Measurements from ENCODE around the gene LRRC8D. TPM values are rescaled to one million over a fixed set of nuclear protein-coding genes. Genes with fewer than 3 reads are reported as not detected.

The LRRC8D gene
- total and polyA plus RNA-seq, 2 experiments from 2014 or later = 30.1 to 30.7 TPM

GRCh38 chr1:89881415-89882058 is 60.7 kb downstream of the LRRC8D start:
- no peaks in the 10 kb centered on the region for H4K20me1 ChIP-seq (ENCODE audit: insufficient read depth)
- no peaks in the 10 kb centered on the region for H3K9me2 ChIP-seq (ENCODE audit: insufficient read depth)
- no peaks in the 10 kb centered on the region for H3K36me3 ChIP-seq (ENCODE audit: low read depth)
- no peaks in the 10 kb centered on the region for H3K27me3 ChIP-seq (replicated peaks; ENCODE audit: insufficient read depth)
- no peak for TF ChIP-seq EZH2phosphoT487 (IDR thresholded peaks at IDR 0.05; ENCODE audit: insufficient read depth, low read depth)
- no peak for TF ChIP-seq EZH2 (IDR thresholded peaks at IDR 0.05; ENCODE audit: insufficient read depth, poor library complexity, severe bottlenecking)
- in situ Hi-C loops (cut with MboI) = no loop called here
- H3K79me2 ChIP-seq (ENCODE audit: insufficient read depth) = 0 out of 2 replicates have a peak, but pooled peaks cover 9% of the 10 kb centered on the region
- H2AFZ ChIP-seq = no peak overlapping the region
- DNase-seq = no peak
- H3K4me2 ChIP-seq (ENCODE audit: unreplicated experiment) = no peak overlapping the region
- WGBS, 2 experiments (ENCODE audit: low coverage in 1 of 2, low lambda C conversion rate in 2 of 2, missing lambda C conversion rate in 2 of 2) = 59 to 75% methylated on average over 1 of the region's 1 CpG
- H3F3A ChIP-seq (ENCODE audit: insufficient read depth) = peaks cover 26% of the 10 kb centered on the region
- H3K9ac ChIP-seq = no peak overlapping the region
- no peaks in the 10 kb centered on the region for H3K9me3 ChIP-seq (ENCODE audit: low read depth)
- peaks cover 29% of the 10 kb centered on the region for H3K4me1 ChIP-seq (ENCODE audit: insufficient read depth)
- no peak overlapping the region for H3K27ac ChIP-seq
- H3K4me3 ChIP-seq = no peak overlapping the region

- in situ Hi-C loops (cut with MboI) = no loop called here
- no peak overlapping the region for H3K9ac ChIP-seq
- H4K20me1 ChIP-seq (ENCODE audit: insufficient read depth) = no peaks in the 10 kb centered on the region
- H3K27ac ChIP-seq = no peak overlapping the region
- peaks cover 32% of the 10 kb centered on the region for H3F3A ChIP-seq (ENCODE audit: insufficient read depth)
- H2AFZ ChIP-seq = no peak overlapping the region
- TF ChIP-seq EZH2phosphoT487 (IDR thresholded peaks at IDR 0.05; ENCODE audit: insufficient read depth, low read depth) (no peak), EZH2 (IDR thresholded peaks at IDR 0.05; ENCODE audit: insufficient read depth, poor library complexity, severe bottlenecking) (no peak)
- no peak overlapping the region for H3K4me3 ChIP-seq
- peaks cover 37% of the 10 kb centered on the region for H3K4me1 ChIP-seq (ENCODE audit: insufficient read depth)
- H3K36me3 ChIP-seq (ENCODE audit: low read depth) = no peaks in the 10 kb centered on the region
- 0 out of 2 replicates have a peak, but pooled peaks cover 9% of the 10 kb centered on the region for H3K79me2 ChIP-seq (ENCODE audit: insufficient read depth)
- no peak for DNase-seq
- no peaks in the 10 kb centered on the region for H3K9me2 ChIP-seq (ENCODE audit: insufficient read depth)
- H3K9me3 ChIP-seq (ENCODE audit: low read depth) = no peaks in the 10 kb centered on the region
- no peak overlapping the region for H3K4me2 ChIP-seq (ENCODE audit: unreplicated experiment)
- 95% methylated on average over 6 of the region's 6 CpGs for WGBS, 2 experiments (ENCODE audit: low coverage in 1 of 2, low lambda C conversion rate in 2 of 2, missing lambda C conversion rate in 2 of 2)
- no peaks in the 10 kb centered on the region for H3K27me3 ChIP-seq (replicated peaks; ENCODE audit: insufficient read depth)
These were observed 61.7 kb downstream of the LRRC8D start for GRCh38 chr1:89882348-89883029.

- H3K36me3 ChIP-seq (ENCODE audit: low read depth) = no peaks in the 10 kb centered on the region
- no peak overlapping the region for H3K4me3 ChIP-seq
- H3K4me2 ChIP-seq (ENCODE audit: unreplicated experiment) = no peak overlapping the region
- H3K9ac ChIP-seq = no peak overlapping the region
- no peaks in the 10 kb centered on the region for H4K20me1 ChIP-seq (ENCODE audit: insufficient read depth)
- in situ Hi-C loops (cut with MboI) = no loop called here
- 96 to 97% methylated on average over 6 of the region's 6 CpGs for WGBS, 2 experiments (ENCODE audit: low coverage in 1 of 2, low lambda C conversion rate in 2 of 2, missing lambda C conversion rate in 2 of 2)
- no peak for DNase-seq
- H3K79me2 ChIP-seq (ENCODE audit: insufficient read depth) = 0 out of 2 replicates have a peak, but pooled peaks cover 9% of the 10 kb centered on the region
- H3F3A ChIP-seq (ENCODE audit: insufficient read depth) = peaks cover 37% of the 10 kb centered on the region
- no peaks in the 10 kb centered on the region for H3K27me3 ChIP-seq (replicated peaks; ENCODE audit: insufficient read depth)
- no peak overlapping the region for H3K27ac ChIP-seq
- no peak overlapping the region for H2AFZ ChIP-seq
- no peak for TF ChIP-seq EZH2phosphoT487 (IDR thresholded peaks at IDR 0.05; ENCODE audit: insufficient read depth, low read depth)
- peaks cover 42% of the 10 kb centered on the region for H3K4me1 ChIP-seq (ENCODE audit: insufficient read depth)
- H3K9me3 ChIP-seq (ENCODE audit: low read depth) = no peaks in the 10 kb centered on the region
- H3K9me2 ChIP-seq (ENCODE audit: insufficient read depth) = no peaks in the 10 kb centered on the region
These were observed 62.2 kb downstream of the LRRC8D start for GRCh38 chr1:89883030-89883379.

GRCh38 chr1:89884718-89885596 is 64.1 kb downstream of the LRRC8D start:
- Histone ChIP-seq H3K4me2 (ENCODE audit: unreplicated experiment) (peak overlapping the region; percentile 54), H3K79me2 (ENCODE audit: insufficient read depth) (0 out of 2 replicates have a peak, but pooled peaks cover 9% of the 10 kb centered on the region), H3K27ac (no peak overlapping the region), H3K9me3 (ENCODE audit: low read depth) (no peaks in the 10 kb centered on the region), H2AFZ (no peak overlapping the region), H3K9ac (no peak overlapping the region), H3K36me3 (ENCODE audit: low read depth) (no peaks in the 10 kb centered on the region), H3K27me3 (replicated peaks; ENCODE audit: insufficient read depth) (no peaks in the 10 kb centered on the region), H3K4me3 (no peak overlapping the region), H3F3A (ENCODE audit: insufficient read depth) (peaks cover 51% of the 10 kb centered on the region), H3K9me2 (ENCODE audit: insufficient read depth) (no peaks in the 10 kb centered on the region), H4K20me1 (ENCODE audit: insufficient read depth) (no peaks in the 10 kb centered on the region), H3K4me1 (ENCODE audit: insufficient read depth) (peaks cover 62% of the 10 kb centered on the region)
- TF ChIP-seq EZH2phosphoT487 (IDR thresholded peaks at IDR 0.05; ENCODE audit: insufficient read depth, low read depth) (no peak), EZH2 (IDR thresholded peaks at IDR 0.05; ENCODE audit: insufficient read depth, poor library complexity, severe bottlenecking) (no peak)
- peak; percentile 47 for DNase-seq
- in situ Hi-C loops (cut with MboI) = no loop called here
- 78 to 81% methylated on average over 6 of the region's 6 CpGs for WGBS, 2 experiments (ENCODE audit: low coverage in 1 of 2, low lambda C conversion rate in 2 of 2, missing lambda C conversion rate in 2 of 2)

All from GM23248 (cell line).